KMS-11 (cell line): ENCODE results near the gene VAV2.

Experiments used
- H2AFZ ChIP-seq: fragments of 200-600 bp; sonication (generic); 2 replicates; pipeline ENCODE4 v1.6.1; 2016; ENCODE audit warnings: antibody characterized with exemption, mixed run types, low read depth
- H3K27ac ChIP-seq: fragments of 200-600 bp; sonication (generic); 2 replicates; pipeline ENCODE4 v1.6.1; 2016; ENCODE audit warnings: mild to moderate bottlenecking, mixed run types
- H3K27me3 ChIP-seq: fragments of 200-600 bp; sonication (generic); 2 replicates; pipeline ENCODE4 v1.6.1; 2017; ENCODE audit warnings: mild to moderate bottlenecking, low read depth, mixed run types, moderate library complexity; ENCODE audit not compliant: insufficient read depth
- H3K36me3 ChIP-seq: fragments of 200-600 bp; sonication (generic); 2 replicates; pipeline ENCODE4 v1.6.1; 2017; ENCODE audit warnings: mild to moderate bottlenecking, mixed run types; ENCODE audit not compliant: insufficient read depth
- H3K4me1 ChIP-seq: fragments of 200-600 bp; sonication (generic); 2 replicates; pipeline ENCODE4 v1.6.1; 2016; ENCODE audit warnings: mild to moderate bottlenecking, low read depth, mixed run types; ENCODE audit not compliant: poor library complexity, severe bottlenecking
- H3K4me2 ChIP-seq: fragments of 200-600 bp; sonication (generic); 2 replicates; pipeline ENCODE4 v1.7.0; 2016; ENCODE audit warnings: mild to moderate bottlenecking, mixed run types
- H3K4me3 ChIP-seq: fragments of 200-600 bp; sonication (generic); IDR thresholded peaks from 2 replicates; pipeline ENCODE4 v1.6.1; 2017; ENCODE audit warnings: low read depth, low read length, mixed read lengths; ENCODE audit not compliant: insufficient read depth
- H3K79me2 ChIP-seq: fragments of 200-600 bp; sonication (generic); 2 replicates; pipeline ENCODE4 v1.6.1; 2016; ENCODE audit warnings: low read depth, mixed run types; ENCODE audit not compliant: insufficient read depth
- H3K9ac ChIP-seq: fragments of 200-600 bp; sonication (generic); 2 replicates; pipeline ENCODE4 v1.6.1; 2016; ENCODE audit warnings: mild to moderate bottlenecking, mixed run types
- H4K20me1 ChIP-seq: fragments of 200-600 bp; sonication (generic); 2 replicates; pipeline ENCODE4 v1.6.1; 2016; ENCODE audit warnings: mild to moderate bottlenecking, mixed run types; ENCODE audit not compliant: insufficient read depth
- TF ChIP-seq, protein P1 (sequence below): fragments of 200-600 bp; sonication (generic); conservative IDR thresholded peaks from 2 replicates; pipeline ENCODE4 v1.6.1; 2017; ENCODE audit warnings: low read depth, mild to moderate bottlenecking, antibody characterized with exemption, low read length, moderate library complexity, mixed read lengths

VAV2 gene

DNA sequence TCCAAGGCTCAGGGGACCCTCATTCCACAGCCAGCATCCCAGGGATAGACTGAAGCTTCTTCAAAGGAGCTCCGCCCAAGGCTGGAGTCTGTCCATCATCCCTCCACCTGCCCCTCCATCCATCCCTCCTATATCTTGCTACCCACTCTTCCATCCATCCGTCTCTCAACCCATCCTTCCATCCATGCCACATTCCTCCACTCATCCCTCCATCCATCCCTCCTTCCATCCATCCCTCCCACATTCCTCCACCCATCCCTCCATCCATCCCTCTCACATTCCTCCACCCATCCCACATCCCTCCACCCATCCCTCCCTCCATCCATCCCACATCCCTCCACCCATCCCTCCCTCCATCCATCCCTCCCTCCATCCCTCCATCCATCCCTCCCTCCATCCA, 5.5 kb upstream of the VAV2 start:
- Histone ChIP-seq H3K9ac (no peak overlapping the region), H3K27ac (no peak overlapping the region), H3K27me3 (peaks cover 51% of the 10 kb centered on the region), H2AFZ (no peak overlapping the region), H3K4me2 (no peak overlapping the region), H3K4me3 (no peak overlapping the region), H3K4me1 (peaks cover 10% of the 10 kb centered on the region), H3K36me3 (no peaks in the 10 kb centered on the region), H4K20me1 (no peaks in the 10 kb centered on the region), H3K79me2 (no peaks in the 10 kb centered on the region)
- TF ChIP-seq, protein P1, sequence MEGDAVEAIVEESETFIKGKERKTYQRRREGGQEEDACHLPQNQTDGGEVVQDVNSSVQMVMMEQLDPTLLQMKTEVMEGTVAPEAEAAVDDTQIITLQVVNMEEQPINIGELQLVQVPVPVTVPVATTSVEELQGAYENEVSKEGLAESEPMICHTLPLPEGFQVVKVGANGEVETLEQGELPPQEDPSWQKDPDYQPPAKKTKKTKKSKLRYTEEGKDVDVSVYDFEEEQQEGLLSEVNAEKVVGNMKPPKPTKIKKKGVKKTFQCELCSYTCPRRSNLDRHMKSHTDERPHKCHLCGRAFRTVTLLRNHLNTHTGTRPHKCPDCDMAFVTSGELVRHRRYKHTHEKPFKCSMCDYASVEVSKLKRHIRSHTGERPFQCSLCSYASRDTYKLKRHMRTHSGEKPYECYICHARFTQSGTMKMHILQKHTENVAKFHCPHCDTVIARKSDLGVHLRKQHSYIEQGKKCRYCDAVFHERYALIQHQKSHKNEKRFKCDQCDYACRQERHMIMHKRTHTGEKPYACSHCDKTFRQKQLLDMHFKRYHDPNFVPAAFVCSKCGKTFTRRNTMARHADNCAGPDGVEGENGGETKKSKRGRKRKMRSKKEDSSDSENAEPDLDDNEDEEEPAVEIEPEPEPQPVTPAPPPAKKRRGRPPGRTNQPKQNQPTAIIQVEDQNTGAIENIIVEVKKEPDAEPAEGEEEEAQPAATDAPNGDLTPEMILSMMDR, result no peak

DNA sequence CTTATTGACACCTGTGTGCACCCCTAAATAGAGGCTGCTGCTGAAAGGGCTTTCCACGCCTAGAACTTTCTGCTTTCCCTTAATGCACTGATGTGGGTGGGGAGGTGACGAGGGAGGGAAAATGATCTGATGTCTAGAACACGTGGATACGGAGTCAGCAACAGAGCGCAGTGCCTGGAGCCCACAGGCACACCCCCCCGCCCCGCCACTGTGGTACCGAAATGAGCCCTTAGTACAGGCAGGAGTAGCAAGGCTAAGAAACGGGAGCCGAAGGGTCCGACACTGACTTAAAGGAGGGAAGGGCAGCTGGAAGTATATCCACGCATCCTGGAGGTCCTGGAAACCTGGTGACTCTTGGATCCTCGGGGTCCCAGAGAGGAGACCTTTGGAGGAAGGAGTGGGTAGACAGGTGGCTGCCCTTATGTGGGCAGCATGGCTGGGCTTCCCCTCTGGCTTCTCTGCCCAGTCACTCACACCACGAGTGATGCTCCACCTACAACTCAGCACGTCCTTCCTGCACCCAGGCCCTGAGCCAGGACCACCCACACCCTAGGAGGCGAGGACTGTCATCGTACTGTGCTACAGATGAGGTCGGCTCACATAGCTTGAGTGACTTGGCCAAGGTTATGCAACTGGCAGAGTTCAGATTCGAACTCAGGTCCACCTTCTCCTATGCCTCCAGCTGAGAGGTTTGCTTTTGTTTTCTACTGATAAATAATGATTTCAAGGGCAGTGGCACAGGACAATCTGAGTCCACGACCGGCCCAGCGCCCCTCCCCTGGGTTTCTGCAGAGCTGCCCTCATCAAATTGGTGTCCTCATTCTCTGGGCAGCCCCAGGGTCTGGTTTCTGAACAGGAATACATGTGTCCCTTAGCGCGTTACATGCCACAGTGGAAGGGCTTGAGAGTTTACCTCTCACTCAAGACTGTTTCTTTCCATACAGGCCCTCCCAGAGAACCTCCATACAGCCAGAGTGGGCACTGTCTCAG, 4.7 kb upstream of the VAV2 start:
- Histone ChIP-seq H3K27ac (no peak overlapping the region), H3K4me2 (no peak overlapping the region), H3K4me3 (no peak overlapping the region), H4K20me1 (no peaks in the 10 kb centered on the region), H3K27me3 (peaks cover 45% of the 10 kb centered on the region), H3K9ac (no peak overlapping the region), H3K79me2 (no peaks in the 10 kb centered on the region), H3K36me3 (no peaks in the 10 kb centered on the region), H3K4me1 (peaks cover 10% of the 10 kb centered on the region), H2AFZ (no peak overlapping the region)
- TF ChIP-seq, protein P1, result no peak

DNA sequence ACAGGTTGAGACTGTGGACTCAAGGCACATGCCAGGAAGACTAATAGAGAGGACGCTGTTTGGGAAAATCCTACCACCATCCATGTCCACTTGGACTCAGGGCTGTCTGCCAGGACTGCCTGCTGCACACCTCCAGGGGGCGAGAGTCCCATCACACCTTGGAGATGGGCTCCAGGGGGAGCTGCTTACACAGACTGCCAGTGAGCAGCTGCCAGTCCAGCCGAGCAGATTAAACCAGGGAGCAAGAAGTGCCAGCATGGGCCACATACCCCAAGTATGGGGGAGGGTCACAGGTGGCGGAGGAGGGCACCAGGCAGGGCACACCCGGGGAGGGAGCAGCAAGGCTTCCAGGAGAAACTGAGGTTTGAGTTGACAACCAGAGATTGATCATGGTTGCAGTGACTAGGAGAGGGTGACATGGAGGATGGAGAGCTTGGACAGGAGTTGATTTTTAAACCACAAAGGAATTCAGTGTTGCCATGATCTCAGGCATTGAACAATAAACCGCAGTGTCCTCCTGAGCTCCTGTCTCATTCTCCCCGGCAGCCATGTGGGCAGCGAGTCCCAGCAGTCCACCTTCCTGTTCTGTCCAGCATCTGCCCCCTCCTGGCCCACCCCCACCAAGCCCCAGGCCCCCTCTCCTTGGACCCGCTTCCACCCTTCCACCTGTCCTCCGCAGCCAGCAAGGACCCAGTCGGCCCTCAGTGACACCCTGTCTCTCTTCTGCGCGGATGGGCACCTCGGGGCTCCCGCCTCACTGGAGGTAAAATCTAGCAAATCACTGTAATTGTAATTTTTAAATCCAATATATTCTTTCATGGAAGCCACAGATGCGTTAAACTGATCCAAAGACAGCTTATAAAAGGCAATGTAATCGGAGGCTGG, 3.1 kb upstream of the VAV2 start:
- TF ChIP-seq, protein P1, result no peak
- Histone ChIP-seq H2AFZ (no peak overlapping the region), H3K4me2 (no peak overlapping the region), H3K79me2 (no peaks in the 10 kb centered on the region), H3K27ac (no peak overlapping the region), H3K4me3 (no peak overlapping the region), H4K20me1 (no peaks in the 10 kb centered on the region), H3K4me1 (peaks cover 10% of the 10 kb centered on the region), H3K9ac (no peak overlapping the region), H3K27me3 (peaks cover 32% of the 10 kb centered on the region), H3K36me3 (no peaks in the 10 kb centered on the region)

DNA sequence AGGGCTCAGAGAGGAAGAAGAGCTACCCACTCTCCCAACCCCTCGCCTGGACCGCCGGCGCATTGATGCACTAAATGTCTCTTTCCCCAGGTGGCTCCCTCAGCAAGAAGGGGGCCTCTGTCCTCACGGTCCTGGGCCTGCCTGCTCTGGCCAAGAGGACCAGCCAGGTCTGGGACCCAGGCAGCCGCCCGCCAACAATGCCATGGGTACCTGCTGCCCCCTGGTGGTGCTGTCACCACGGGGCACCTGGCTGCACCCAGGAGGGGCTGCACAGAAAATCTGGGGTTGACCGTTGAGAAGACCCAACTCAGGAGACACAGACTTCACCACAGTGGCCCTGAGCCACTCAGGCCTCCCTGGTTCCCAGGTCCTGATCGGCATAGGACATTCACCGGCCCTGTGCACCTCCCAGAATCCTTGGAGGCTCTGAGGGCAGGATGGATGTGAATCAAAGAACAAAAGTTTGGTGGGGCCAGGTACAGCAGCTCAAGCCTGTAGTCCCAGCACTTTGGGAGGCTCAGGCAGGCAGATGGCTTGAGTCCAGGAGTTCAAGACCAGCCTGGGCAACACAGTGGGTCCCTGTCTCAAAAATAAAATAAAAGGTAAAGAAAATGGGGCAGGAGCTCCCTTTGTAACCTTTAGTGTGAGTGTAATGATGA, 2.4 kb upstream of the VAV2 start:
- peaks cover 10% of the 10 kb centered on the region for H3K4me1 ChIP-seq
- TF ChIP-seq, protein P1, result peak; percentile 92
- no peak overlapping the region for H3K4me2 ChIP-seq
- no peaks in the 10 kb centered on the region for H3K36me3 ChIP-seq
- no peaks in the 10 kb centered on the region for H4K20me1 ChIP-seq
- no peak overlapping the region for H3K9ac ChIP-seq
- H2AFZ ChIP-seq, result no peak overlapping the region
- peaks cover 26% of the 10 kb centered on the region; the same call in 1 of the 2 replicates for H3K27me3 ChIP-seq
- no peak overlapping the region for H3K4me3 ChIP-seq
- no peak overlapping the region for H3K27ac ChIP-seq
- no peaks in the 10 kb centered on the region for H3K79me2 ChIP-seq
